Colon (tissue), 2 donors: ENCODE data around the gene SNTA1.
"Not testable (repeated sequence)": the region's sequence is repeated elsewhere in the genome, so short reads cannot be mapped to it uniquely, and the experiment has no call there.

Source experiments
- FAIRE-seq: peaks from 2 replicates; lab custom pipeline; 2012; peaks lifted over from hg19 to GRCh38; lab: Jason Lieb, UNC
- donor health status: control.
- donor health status: control.

Gene SNTA1

GRCh38 chr20:33393609-33394008 lies 50.0 kb downstream of the SNTA1 start:
- no peak for FAIRE-seq

- no peak for FAIRE-seq
Observed at GRCh38 chr20:33391722-33392415, 51.7 kb downstream of the SNTA1 start.

DNA sequence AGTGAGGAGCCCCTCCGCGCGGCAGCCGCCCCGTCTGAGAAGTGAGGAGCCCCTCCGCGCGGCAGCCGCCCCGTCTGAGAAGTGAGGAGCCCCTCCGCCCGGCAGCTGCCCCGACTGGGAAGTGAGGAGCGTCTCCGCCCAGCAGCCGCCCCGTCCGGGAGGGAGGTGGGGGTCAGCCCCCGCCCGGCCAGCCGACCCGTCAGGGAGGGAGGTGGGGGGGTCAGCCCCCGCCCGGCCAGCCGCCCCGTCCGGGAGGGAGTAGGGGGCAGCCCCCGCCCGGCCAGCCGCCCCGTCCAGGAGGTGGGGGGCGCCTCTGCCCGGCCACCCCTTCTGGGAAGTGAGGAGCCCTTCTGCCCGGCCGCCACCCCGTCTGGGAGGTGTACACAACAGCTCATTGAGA lies 54.2 kb downstream of the SNTA1 start:
- not testable (repeated sequence) for FAIRE-seq

- no peak for FAIRE-seq
Observed at GRCh38 chr20:33388268-33388667, 55.3 kb downstream of the SNTA1 start.

- FAIRE-seq, result no peak
Observed at GRCh38 chr20:33387177-33387576, 56.4 kb downstream of the SNTA1 start.

DNA sequence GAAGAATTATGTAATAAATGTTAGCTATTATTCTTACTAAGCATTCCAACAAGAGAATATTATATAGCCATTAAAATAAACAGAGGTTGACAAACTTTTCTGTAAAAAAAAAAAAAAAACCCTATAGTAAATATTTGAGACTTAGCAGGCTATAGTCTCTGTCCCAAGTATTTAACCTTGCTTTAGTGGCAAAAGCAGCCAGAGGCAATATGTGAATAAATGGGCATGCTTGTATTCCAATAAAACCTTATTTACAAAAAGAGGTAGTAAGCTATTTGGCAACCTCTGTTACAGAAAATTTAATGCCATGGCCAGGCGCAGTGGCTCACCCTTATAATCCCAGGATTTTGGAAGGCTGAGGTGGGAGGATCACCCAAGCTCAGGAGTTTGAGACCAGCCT lies 56.9 kb downstream of the SNTA1 start:
- no peak for FAIRE-seq

DNA sequence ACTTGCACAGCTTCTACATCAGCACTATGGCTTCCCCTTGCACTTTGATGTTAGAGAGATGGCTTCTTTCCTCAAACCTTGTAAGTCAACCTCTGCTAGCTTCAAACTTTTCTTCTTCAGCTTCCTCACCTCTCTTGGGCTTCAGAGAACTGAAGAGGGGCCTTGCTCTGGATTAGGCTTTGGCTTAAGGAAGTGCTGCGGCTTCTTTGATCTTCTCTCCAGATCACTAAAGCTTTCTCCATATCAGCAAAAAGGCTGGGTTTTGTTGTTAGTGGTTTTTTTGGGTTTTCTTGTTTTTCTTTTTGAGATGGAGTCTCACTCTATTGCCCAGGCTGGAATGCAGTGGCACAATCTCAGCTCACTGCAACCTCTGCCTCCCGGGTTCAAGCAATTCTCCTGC lies 66.2 kb downstream of the SNTA1 start:
- no peak for FAIRE-seq

DNA sequence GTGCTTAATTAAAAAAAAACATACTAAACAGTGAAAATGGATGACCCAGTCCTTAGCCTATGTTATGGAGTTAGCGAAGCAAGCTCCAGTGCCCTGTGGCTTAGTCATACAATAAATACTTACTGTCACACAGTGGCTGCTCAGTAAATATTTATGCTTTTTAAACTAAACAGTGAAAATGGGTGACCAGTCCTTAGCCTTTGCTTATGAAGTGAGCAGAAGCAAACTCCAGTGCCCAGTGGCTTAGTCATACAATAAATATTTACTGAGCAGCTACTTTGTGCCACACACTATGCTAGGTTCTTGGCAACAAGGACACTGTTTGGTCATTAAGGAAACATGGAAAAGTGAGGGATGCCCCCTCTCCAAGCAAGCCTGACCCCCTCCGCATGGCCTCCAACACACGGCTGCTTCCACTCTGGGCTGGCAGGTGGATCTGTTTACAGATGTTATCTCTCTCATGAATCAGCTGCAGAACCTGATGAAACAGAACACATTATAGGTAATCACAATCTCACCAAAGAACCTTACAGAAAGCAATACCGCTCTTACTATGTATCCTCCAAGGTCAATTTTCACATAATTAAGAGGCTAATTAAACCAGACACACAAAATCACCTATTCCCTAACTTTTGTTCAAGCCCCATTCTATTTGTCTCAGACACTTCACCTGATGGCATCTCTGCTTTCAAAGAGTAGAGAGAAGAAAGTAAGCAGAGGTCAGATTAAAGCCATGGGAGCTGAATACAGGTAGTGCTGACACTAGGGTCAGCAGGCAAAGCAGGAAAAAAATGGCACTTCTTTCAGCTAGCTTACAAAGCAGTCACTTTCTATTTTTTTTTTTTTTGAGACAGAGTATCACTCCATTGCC lies 69.6 kb downstream of the SNTA1 start:
- FAIRE-seq, result no peak

- FAIRE-seq, result no peak
Observed at GRCh38 chr20:33372993-33373441, 70.5 kb downstream of the SNTA1 start.

DNA sequence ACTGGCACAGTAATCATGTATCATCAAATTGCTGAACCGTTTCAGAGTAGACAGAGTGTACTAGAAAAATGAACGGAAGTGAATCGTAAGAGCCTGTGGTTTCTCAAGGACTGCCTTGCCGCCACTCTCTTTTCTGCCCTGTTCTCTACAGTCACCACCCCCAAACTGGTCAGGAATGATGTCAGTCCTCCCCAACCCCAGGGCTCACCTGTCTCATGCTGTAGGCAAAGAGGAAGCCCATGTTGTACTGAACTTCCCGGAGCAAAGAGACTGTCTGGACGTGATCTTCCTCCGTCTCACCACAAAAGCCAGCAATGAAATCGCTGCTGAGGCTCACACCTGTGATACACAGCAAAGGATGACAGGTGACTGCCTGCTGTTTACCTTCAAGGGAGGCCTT lies 73.3 kb downstream of the SNTA1 start:
- FAIRE-seq, result no peak

- FAIRE-seq, result no peak
Observed at GRCh38 chr20:33362898-33363297, 80.7 kb downstream of the SNTA1 start.

- no peak for FAIRE-seq
Observed at GRCh38 chr20:33359399-33360261, 83.9 kb downstream of the SNTA1 start.
